HG02623 (cell line): ENCODE measurements around the gene FLNB.

ENCODE experiments used
- ATAC-seq: cut with Tn5 transposase; IDR thresholded peaks from one replicate; pipeline ENCODE4 v1.9.1; 2021; ENCODE audit warnings: moderate library complexity; ENCODE audit not compliant: unreplicated experiment

Gene FLNB

GRCh38 chr3:58129041-58129770 lies 121.0 kb downstream of the FLNB start:
- ATAC-seq, result no peak

GRCh38 chr3:58130591-58130990 lies 122.4 kb downstream of the FLNB start:
- no peak for ATAC-seq

- no peak for ATAC-seq
These were observed 123.0 kb downstream of the FLNB start for GRCh38 chr3:58131101-58131825.

- ATAC-seq, result no peak
These were observed 124.6 kb downstream of the FLNB start for GRCh38 chr3:58132850-58133249.

GRCh38 chr3:58134468-58134867 lies 126.2 kb downstream of the FLNB start:
- ATAC-seq, result no peak

GRCh38 chr3:58135712-58136543 lies 127.7 kb downstream of the FLNB start:
- no peak for ATAC-seq

- no peak for ATAC-seq
These were observed 129.1 kb downstream of the FLNB start for GRCh38 chr3:58137306-58137705.

- no peak for ATAC-seq
These were observed 133.6 kb downstream of the FLNB start for GRCh38 chr3:58141766-58142345.

GRCh38 chr3:58143417-58144055 lies 135.3 kb downstream of the FLNB start:
- ATAC-seq, result no peak

- no peak for ATAC-seq
These were observed 136.5 kb downstream of the FLNB start for GRCh38 chr3:58144478-58145325.

- ATAC-seq, result no peak
These were observed 139.8 kb downstream of the FLNB start for GRCh38 chr3:58148049-58148448.

- ATAC-seq, result no peak
These were observed 142.0 kb downstream of the FLNB start for GRCh38 chr3:58150130-58150809.

- no peak for ATAC-seq
These were observed 142.6 kb downstream of the FLNB start for GRCh38 chr3:58150810-58151199.

- no peak for ATAC-seq
These were observed 143.4 kb downstream of the FLNB start for GRCh38 chr3:58151637-58152036.

- ATAC-seq, result no peak
These were observed 144.2 kb downstream of the FLNB start for GRCh38 chr3:58152225-58153015.

GRCh38 chr3:58153371-58153770 lies 145.1 kb downstream of the FLNB start:
- no peak for ATAC-seq

GRCh38 chr3:58154626-58155449 lies 146.6 kb downstream of the FLNB start:
- no peak for ATAC-seq

GRCh38 chr3:58155838-58156237 lies 147.6 kb downstream of the FLNB start:
- ATAC-seq, result no peak
